OCI-LY7 (cell line): Measurements from ENCODE around the gene TTF1.

ENCODE experiments used
- EZH2phosphoT487 ChIP-seq: fragments of 200-600 bp; sonication (generic); IDR thresholded peaks from 2 replicates; pipeline ENCODE4 v1.6.1; 2018; ENCODE audit warnings: low read depth, borderline replicate concordance, mild to moderate bottlenecking, mixed run types, antibody characterized with exemption, low read length, moderate library complexity, mixed read lengths
- TF ChIP-seq, protein P1 (sequence below): fragments of 200-600 bp; sonication (generic); conservative IDR thresholded peaks from 2 replicates; pipeline ENCODE4 v1.5.1; 2014; ENCODE audit warnings: mild to moderate bottlenecking, antibody characterized with exemption, low read length, moderate library complexity, mixed read lengths

- TF ChIP-seq, protein P1, sequence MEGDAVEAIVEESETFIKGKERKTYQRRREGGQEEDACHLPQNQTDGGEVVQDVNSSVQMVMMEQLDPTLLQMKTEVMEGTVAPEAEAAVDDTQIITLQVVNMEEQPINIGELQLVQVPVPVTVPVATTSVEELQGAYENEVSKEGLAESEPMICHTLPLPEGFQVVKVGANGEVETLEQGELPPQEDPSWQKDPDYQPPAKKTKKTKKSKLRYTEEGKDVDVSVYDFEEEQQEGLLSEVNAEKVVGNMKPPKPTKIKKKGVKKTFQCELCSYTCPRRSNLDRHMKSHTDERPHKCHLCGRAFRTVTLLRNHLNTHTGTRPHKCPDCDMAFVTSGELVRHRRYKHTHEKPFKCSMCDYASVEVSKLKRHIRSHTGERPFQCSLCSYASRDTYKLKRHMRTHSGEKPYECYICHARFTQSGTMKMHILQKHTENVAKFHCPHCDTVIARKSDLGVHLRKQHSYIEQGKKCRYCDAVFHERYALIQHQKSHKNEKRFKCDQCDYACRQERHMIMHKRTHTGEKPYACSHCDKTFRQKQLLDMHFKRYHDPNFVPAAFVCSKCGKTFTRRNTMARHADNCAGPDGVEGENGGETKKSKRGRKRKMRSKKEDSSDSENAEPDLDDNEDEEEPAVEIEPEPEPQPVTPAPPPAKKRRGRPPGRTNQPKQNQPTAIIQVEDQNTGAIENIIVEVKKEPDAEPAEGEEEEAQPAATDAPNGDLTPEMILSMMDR = no peak
- TF ChIP-seq EZH2phosphoT487 = no peak
Observed at GRCh38 chr9:132365986-132366385, 40.7 kb downstream of the TTF1 start.
